ENCODE measurements around the gene TNS3.
A peak's percentile ranks its signal among the peaks of the same experiment; 100 is the strongest.
"Not testable (repeated sequence)": the region's sequence is repeated elsewhere in the genome, so short reads cannot be mapped to it uniquely, and the experiment has no call there.

Gene TNS3

GRCh38 chr7:47542051-47542450 lies 39.9 kb downstream of the TNS3 start:
- no peak for TF ChIP-seq CTCF (IDR thresholded peaks at IDR 0.05; ENCODE audit: low read depth, low read length)
- H3K4me3 ChIP-seq (ENCODE audit: low read depth, low read length) = no peak overlapping the region

- H3K4me3 ChIP-seq (ENCODE audit: low read depth, low read length) = not testable (repeated sequence)
Measured at GRCh38 chr7:47541485-47541884, 40.4 kb downstream of the TNS3 start.

- TF ChIP-seq CTCF (IDR thresholded peaks at IDR 0.05; ENCODE audit: low read depth, low read length) = no peak
Measured at GRCh38 chr7:47540387-47541350, 41.2 kb downstream of the TNS3 start.

GRCh38 chr7:47540053-47540386 lies 41.9 kb downstream of the TNS3 start:
- no peak overlapping the region for H3K4me3 ChIP-seq (ENCODE audit: low read depth, low read length)
- no peak for TF ChIP-seq CTCF (IDR thresholded peaks at IDR 0.05; ENCODE audit: low read depth, low read length)

More at GRCh38 chr7:47540387-47541350, 41.2 kb downstream of the TNS3 start:
- H3K4me3 ChIP-seq (ENCODE audit: low read depth, low read length) = no peak overlapping the region

- H3K4me3 ChIP-seq (ENCODE audit: low read depth, low read length) = no peak overlapping the region
- TF ChIP-seq CTCF (IDR thresholded peaks at IDR 0.05; ENCODE audit: low read depth, low read length) = no peak
Measured at GRCh38 chr7:47539398-47540052, 42.4 kb downstream of the TNS3 start.

GRCh38 chr7:47538846-47539311 lies 43.0 kb downstream of the TNS3 start:
- no peak for TF ChIP-seq CTCF (IDR thresholded peaks at IDR 0.05; ENCODE audit: low read depth, low read length)

GRCh38 chr7:47537716-47538675 lies 43.9 kb downstream of the TNS3 start:
- no peak for TF ChIP-seq CTCF (IDR thresholded peaks at IDR 0.05; ENCODE audit: low read depth, low read length)
- peak overlapping the region; percentile 32 for H3K4me3 ChIP-seq (ENCODE audit: low read depth, low read length)

More at GRCh38 chr7:47538846-47539311, 43.0 kb downstream of the TNS3 start:
- H3K4me3 ChIP-seq (ENCODE audit: low read depth, low read length) = no peak overlapping the region

All from WI38 (cell line).